Stimulated activated CD8-positive, alpha-beta memory T cell treated with anti-CD3 and anti-CD28 coated beads, Interleukin-12 subunit alpha, Interleukin-12 subunit beta, amount 100 ng/mL, for 1 hour (primary cell): Measurements from ENCODE around the gene GPR52.

Experiments used
- DNase-seq: peaks from one replicate; pipeline ENCODE4 v3.0.0-alpha.2; 2020; ENCODE audit warnings: low read depth

Gene GPR52

DNA sequence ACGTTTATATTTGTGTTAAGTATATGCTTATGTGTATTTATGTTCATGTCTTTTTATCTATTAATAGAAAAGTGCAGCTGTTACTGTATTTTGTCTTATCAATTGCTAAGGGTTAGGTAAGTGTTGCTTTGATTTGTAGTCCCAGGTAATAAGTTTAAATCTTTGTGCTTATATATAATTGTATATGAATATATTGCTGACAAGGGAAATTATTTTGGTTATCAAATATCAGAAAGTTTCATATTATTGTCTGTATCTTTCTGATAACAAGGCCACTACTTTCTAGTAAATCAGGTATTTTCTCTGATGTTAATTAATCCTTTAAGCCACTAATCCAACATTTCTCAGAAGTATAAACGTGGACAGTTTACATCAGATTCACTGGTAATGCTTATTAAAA lies 21.3 kb downstream of the GPR52 start:
- no peak for DNase-seq

DNA sequence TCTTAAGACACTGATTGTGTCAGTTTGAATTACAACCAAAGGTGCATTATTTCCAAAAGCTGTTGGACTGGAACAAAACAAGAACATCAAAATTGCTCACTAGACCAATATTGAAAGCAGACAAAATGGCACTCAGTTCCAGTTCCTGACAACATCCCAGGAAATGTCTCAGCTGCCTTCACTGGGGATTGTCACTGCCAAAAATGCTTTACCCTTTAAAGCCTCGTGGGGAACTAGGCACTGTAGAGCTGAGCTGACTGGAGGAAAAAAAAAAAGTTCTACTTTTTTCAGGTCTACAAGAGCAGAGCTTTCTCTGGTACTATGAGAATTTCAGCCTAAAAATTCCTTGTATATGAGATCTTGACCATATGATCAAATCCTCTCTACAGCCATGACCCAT lies 21.9 kb downstream of the GPR52 start:
- no peak for DNase-seq

DNA sequence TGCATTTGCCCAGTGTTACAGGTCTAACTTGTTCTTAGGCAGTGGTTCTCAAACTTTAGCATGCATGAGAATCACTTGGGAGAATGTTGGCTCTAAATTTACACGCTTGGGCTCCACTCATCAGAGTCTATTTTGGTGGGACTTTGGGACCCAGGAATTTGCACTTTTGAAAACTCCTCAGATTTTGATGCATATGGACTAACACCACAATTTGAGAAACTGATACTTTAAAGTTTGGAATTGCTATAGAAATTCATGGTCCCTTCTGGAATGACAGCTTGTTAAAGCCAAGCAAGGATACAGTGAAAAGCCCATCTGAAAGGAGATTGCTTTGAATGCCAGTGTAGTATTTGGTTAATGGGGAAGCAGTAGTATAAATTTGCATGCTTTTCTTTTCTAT lies 31.5 kb downstream of the GPR52 start:
- DNase-seq = no peak

DNA sequence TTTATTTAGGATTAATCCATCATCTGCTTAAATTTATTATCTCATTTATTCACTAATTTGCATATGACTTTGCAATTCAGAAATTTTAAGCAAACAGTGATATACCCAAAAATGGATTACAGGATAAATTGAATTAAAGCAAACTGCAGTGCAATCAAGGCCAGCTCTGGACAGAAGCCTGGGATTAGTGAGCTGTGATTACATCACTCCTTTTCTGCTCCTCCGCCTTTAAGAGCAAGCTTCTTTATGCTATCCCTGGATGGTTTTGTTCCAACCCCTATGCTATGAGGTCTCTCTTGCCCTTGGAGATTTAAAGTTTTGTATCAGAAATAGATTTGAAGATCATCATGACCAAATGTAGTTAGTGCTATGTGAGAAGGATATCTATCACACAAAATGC lies 32.6 kb downstream of the GPR52 start:
- DNase-seq = no peak

DNA sequence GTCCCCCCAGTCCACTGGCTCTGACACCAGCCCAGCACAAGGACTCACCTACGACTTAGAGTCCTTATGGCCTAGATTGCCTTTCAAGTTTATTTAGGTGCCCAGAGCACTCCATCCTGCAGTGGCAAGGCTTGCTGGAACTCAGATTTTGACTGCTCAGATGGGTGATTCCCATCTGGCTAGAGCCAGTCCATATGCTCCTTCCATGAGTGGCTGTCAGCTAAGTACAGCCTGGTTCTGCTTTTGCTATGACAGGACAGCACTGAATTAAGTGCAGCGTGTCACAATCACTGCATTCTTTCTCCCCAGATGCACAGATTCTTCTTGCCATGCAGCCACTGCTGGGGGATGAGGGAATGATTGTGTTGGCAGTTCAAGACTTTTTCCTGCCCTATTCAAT lies 43.8 kb downstream of the GPR52 start:
- DNase-seq = no peak

DNA sequence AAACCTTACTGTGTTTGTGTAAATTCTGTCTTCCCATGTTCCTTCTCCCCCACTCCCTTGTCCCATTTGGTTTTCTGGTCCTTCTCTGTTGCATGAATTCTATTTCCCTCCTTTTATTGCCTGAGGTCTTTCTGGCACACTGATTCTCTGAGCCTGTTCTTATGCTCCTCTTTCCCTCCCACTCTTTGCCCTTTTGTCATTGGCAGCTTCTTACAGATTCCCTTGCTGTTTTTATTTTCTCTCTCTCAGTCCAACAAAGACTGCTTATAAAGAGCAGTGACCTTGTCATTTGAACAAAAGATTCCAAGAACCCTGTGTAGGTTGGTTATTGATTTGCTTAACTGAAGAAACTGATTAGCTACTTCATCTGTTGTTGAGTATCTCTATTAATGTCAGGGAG lies 49.7 kb downstream of the GPR52 start:
- no peak for DNase-seq
